Endothelial cell of umbilical vein (primary cell): ENCODE data around the gene MMS22L.

Source experiments
- CTCF ChIP-seq, 2 donors: IDR thresholded peaks; 1 replicate in 1 of 2; 2 replicates in 1 of 2; pipeline ENCODE4 v1.5.1; 2011; ENCODE audit warnings: low read length in 2 of 2, mild to moderate bottlenecking in 2 of 2, moderate library complexity in 2 of 2, control low read depth in 1 of 2, inconsistent platforms in 1 of 2, low read depth in 1 of 2; ENCODE audit not compliant: insufficient read depth in 1 of 2; ENCODE audit errors: extremely low read depth in 1 of 2
- POLR2A ChIP-seq: IDR thresholded peaks from 2 replicates; pipeline ENCODE4 v1.6.1; 2012; ENCODE audit warnings: low read depth, mild to moderate bottlenecking, control low read depth, low read length

GRCh38 chr6:97222903-97223302 lies 60.1 kb downstream of the MMS22L start:
- TF ChIP-seq CTCF (IDR thresholded peaks at IDR 0.05; ENCODE audit: extremely low read depth in 1 of 2, insufficient read depth in 1 of 2, low read depth in 1 of 2, low read length in 2 of 2) = no peak
- TF ChIP-seq POLR2A = no peak
